ENCODE results near the gene MAGI1. TPM values are rescaled to one million over a fixed set of nuclear protein-coding genes. Genes with fewer than 3 reads are reported as not detected.

Gene MAGI1
- polyA plus RNA-seq, 3 donors: not detected

GRCh38 chr3:65313666-65314065, 725.1 kb downstream of the MAGI1 start:
- no peaks in the 10 kb centered on the region for H3K79me2 ChIP-seq (ENCODE audit: insufficient read depth, low read length)
- no peak overlapping the region for H3K4me3 Mint-ChIP-seq
- H3K4me1 ChIP-seq (ENCODE audit: control insufficient read depth in 1 of 2, insufficient read depth in 2 of 2, low read length in 2 of 2): no peaks in the 10 kb centered on the region
- no peaks in the 10 kb centered on the region for H3K27me3 ChIP-seq (ENCODE audit: control insufficient read depth in 2 of 2, insufficient read depth in 2 of 2, low read length in 2 of 2)
- DNase-seq: no peak
- 60% methylated on average over 1 of the region's 2 CpGs for WGBS (ENCODE audit: insufficient coverage)
- no peak overlapping the region for H3K4me2 ChIP-seq (replicated peaks; ENCODE audit: extremely low read depth, low read length, poor library complexity, severe bottlenecking)
- H2AFZ ChIP-seq (ENCODE audit: insufficient read depth, low read depth, low read length, poor library complexity, severe bottlenecking): no peak overlapping the region
- no peak for TF ChIP-seq CTCF (IDR thresholded peaks at IDR 0.05)
- no peak overlapping the region for H3K4me3 ChIP-seq (replicated peaks in 1 of 3; ENCODE audit: low read depth in 2 of 3, low read length in 3 of 3)
- no peak overlapping the region for H3K27ac Mint-ChIP-seq
- H3K36me3 ChIP-seq (replicated peaks in 1 of 2; ENCODE audit: control insufficient read depth in 1 of 2, insufficient read depth in 2 of 2, low read length in 2 of 2): no peaks in the 10 kb centered on the region
- H3K27ac ChIP-seq (ENCODE audit: low read depth in 1 of 2, low read length in 2 of 2): no peak overlapping the region
- no peaks in the 10 kb centered on the region for H4K20me1 ChIP-seq (ENCODE audit: insufficient read depth, low read length)
- no peaks in the 10 kb centered on the region for H3K4me1 Mint-ChIP-seq
- intact Hi-C loops (cut with micrococcal nuclease): no loop called here
- H3K9me3 ChIP-seq (replicated peaks in 1 of 2; ENCODE audit: control insufficient read depth in 1 of 2, insufficient read depth in 1 of 2, low read length in 2 of 2): no peaks in the 10 kb centered on the region
- no peak overlapping the region for H3K9ac ChIP-seq (ENCODE audit: insufficient read depth, low read length, poor library complexity, severe bottlenecking)
- H3K36me3 Mint-ChIP-seq: no peaks in the 10 kb centered on the region
- H3K9me3 Mint-ChIP-seq: peaks cover 0 to 8% (median 3%) of the 10 kb centered on the region in 7 donors
- no peaks in the 10 kb centered on the region for H3K27me3 Mint-ChIP-seq (ENCODE audit: low read depth in 3 of 3)

GRCh38 chr3:65305836-65306235, 732.9 kb downstream of the MAGI1 start:
- Histone ChIP-seq H3K4me1 (ENCODE audit: control insufficient read depth in 1 of 2, insufficient read depth in 2 of 2, low read length in 2 of 2) (no peaks in the 10 kb centered on the region), H2AFZ (ENCODE audit: insufficient read depth, low read depth, low read length, poor library complexity, severe bottlenecking) (no peak overlapping the region), H3K36me3 (replicated peaks in 1 of 2; ENCODE audit: control insufficient read depth in 1 of 2, insufficient read depth in 2 of 2, low read length in 2 of 2) (no peaks in the 10 kb centered on the region), H3K27ac (ENCODE audit: low read depth in 1 of 2, low read length in 2 of 2) (no peak overlapping the region), H3K79me2 (ENCODE audit: insufficient read depth, low read length) (no peaks in the 10 kb centered on the region), H3K4me3 (replicated peaks in 1 of 3; ENCODE audit: low read depth in 2 of 3, low read length in 3 of 3) (no peak overlapping the region), H3K9ac (ENCODE audit: insufficient read depth, low read length, poor library complexity, severe bottlenecking) (no peak overlapping the region), H3K4me2 (replicated peaks; ENCODE audit: extremely low read depth, low read length, poor library complexity, severe bottlenecking) (no peak overlapping the region), H3K27me3 (ENCODE audit: control insufficient read depth in 2 of 2, insufficient read depth in 2 of 2, low read length in 2 of 2) (no peaks in the 10 kb centered on the region), H4K20me1 (ENCODE audit: insufficient read depth, low read length) (no peaks in the 10 kb centered on the region), H3K9me3 (replicated peaks in 1 of 2; ENCODE audit: control insufficient read depth in 1 of 2, insufficient read depth in 1 of 2, low read length in 2 of 2) (no peaks in the 10 kb centered on the region)
- DNase-seq: no peak
- intact Hi-C loops (cut with micrococcal nuclease): no loop called here
- no peak overlapping the region for H3K27ac Mint-ChIP-seq
- peaks cover 0 to 5% (median 2%) of the 10 kb centered on the region in 7 donors for H3K9me3 Mint-ChIP-seq
- no peaks in the 10 kb centered on the region for H3K36me3 Mint-ChIP-seq
- WGBS (ENCODE audit: insufficient coverage): no CpG with 5 or more reads among the region's 4 CpGs
- no peak for TF ChIP-seq CTCF (IDR thresholded peaks at IDR 0.05)
- no peak overlapping the region for H3K4me3 Mint-ChIP-seq
- peaks cover 0 to 3% (median 3%) of the 10 kb centered on the region in 3 donors for H3K27me3 Mint-ChIP-seq (ENCODE audit: low read depth in 3 of 3)
- H3K4me1 Mint-ChIP-seq: no peaks in the 10 kb centered on the region

Small RNA genes within 50 kb of the gene (small RNA-seq; reads per million reads assigned to genes)
- not detected for gene RF00019 (ENCODE audit: insufficient read length, low read depth)

Other genes with a start within 250 kb of the MAGI1 start
- gene SLC25A26, start 182.1 kb upstream of the MAGI1 start, polyA plus RNA-seq: 10 to 100 TPM; 11.6 to 23.0 (median 14.4) TPM

Measured in CD14-positive monocyte (primary cell).